ENCODE data around the gene PCDHB16.
"Not testable (repeated sequence)": the region's sequence is repeated elsewhere in the genome, so short reads cannot be mapped to it uniquely, and the experiment has no call there.

Gene PCDHB16

GRCh38 chr5:141186897-141187512 lies 4.8 kb downstream of the PCDHB16 start, which contains the start of gene PCDHB9:
Gene PCDHB9, plus strand, starts transcription at chr5:141187161. Its CDS starts 158 bp downstream, at chr5:141187319.
- no peaks in the 10 kb centered on the region for H3K4me1 ChIP-seq (ENCODE audit: control insufficient read depth, insufficient read depth, low read length)
- H3K36me3 ChIP-seq (ENCODE audit: control insufficient read depth in 2 of 2, insufficient read depth in 1 of 2, low read length in 2 of 2): no peaks in the 10 kb centered on the region
- H3K9me3 ChIP-seq (ENCODE audit: control insufficient read depth, insufficient read depth, low read depth, low read length): no peaks in the 10 kb centered on the region
- ChIA-PET POLR2A (no interaction called here), CTCF (interaction anchor here (0.5 to 2.4 kb wide), 21 partner anchors 9 to 377 kb away, joined by 3 to 12 read pairs (median 4); partner anchors contain the start of genes PCDHB11, PCDHB15, PCDHB2 and PCDHB8)
- TF ChIP-seq ZNF654 (tag by site-specific recombination; IDR thresholded peaks at IDR 0.05; ENCODE audit: low read depth) (peak; percentile 34; the same call in 1 of the 2 replicates), ZNF311 (tag by site-specific recombination; IDR thresholded peaks at IDR 0.05; ENCODE audit: borderline replicate concordance) (no peak), ZNF76 (tag by site-specific recombination; IDR thresholded peaks at IDR 0.05; ENCODE audit: borderline replicate concordance, low read depth) (no peak)
- H3K4me3 ChIP-seq (ENCODE audit: low read depth, low read length): no peak within 1 kb of the TSS
- no peak within 1 kb of the TSS for H3K27ac ChIP-seq (ENCODE audit: extremely low read depth, low read depth, low read length)

- H3K9me3 ChIP-seq (ENCODE audit: control insufficient read depth, insufficient read depth, low read depth, low read length); H3K36me3 ChIP-seq (ENCODE audit: control insufficient read depth in 2 of 2, insufficient read depth in 1 of 2, low read length in 2 of 2); POLR2A ChIA-PET; CTCF ChIA-PET; H3K27ac ChIP-seq (ENCODE audit: extremely low read depth, low read depth, low read length); H3K4me1 ChIP-seq (ENCODE audit: control insufficient read depth, insufficient read depth, low read length); H3K4me3 ChIP-seq (ENCODE audit: low read depth, low read length): not testable (repeated sequence)
Measured at GRCh38 chr5:141188682-141189081, 6.5 kb downstream of the PCDHB16 start.

GRCh38 chr5:141189131-141189530 lies 6.9 kb downstream of the PCDHB16 start:
- H3K36me3 ChIP-seq (ENCODE audit: control insufficient read depth in 2 of 2, insufficient read depth in 1 of 2, low read length in 2 of 2); CTCF ChIA-PET; H3K4me1 ChIP-seq (ENCODE audit: control insufficient read depth, insufficient read depth, low read length); H3K9me3 ChIP-seq (ENCODE audit: control insufficient read depth, insufficient read depth, low read depth, low read length); H3K27ac ChIP-seq (ENCODE audit: extremely low read depth, low read depth, low read length); H3K4me3 ChIP-seq (ENCODE audit: low read depth, low read length); POLR2A ChIA-PET: not testable (repeated sequence)

GRCh38 chr5:141192110-141192725 lies 10.0 kb downstream of the PCDHB16 start, which contains the start of gene PCDHB10:
Gene PCDHB10, plus strand, starts transcription at chr5:141192353. Its CDS starts 200 bp downstream, at chr5:141192553.
- CTCF ChIA-PET: interaction anchor here (0.6 to 2.2 kb wide), 18 partner anchors 11 to 1652 kb away, joined by 3 to 12 read pairs (median 3); partner anchors contain the start of genes PCDHB14, PCDHB16, PCDHB2 and PCDHGA2
- Histone ChIP-seq H3K9me3 (ENCODE audit: control insufficient read depth, insufficient read depth, low read depth, low read length) (no peaks in the 10 kb centered on the region), H3K4me1 (ENCODE audit: control insufficient read depth, insufficient read depth, low read length) (no peaks in the 10 kb centered on the region), H3K36me3 (ENCODE audit: control insufficient read depth in 2 of 2, insufficient read depth in 1 of 2, low read length in 2 of 2) (no peaks in the 10 kb centered on the region), H3K27ac (ENCODE audit: extremely low read depth, low read depth, low read length) (no peak within 1 kb of the TSS), H3K4me3 (ENCODE audit: low read depth, low read length) (no peak within 1 kb of the TSS)
- POLR2A ChIA-PET: no interaction called here
- no peak for TF ChIP-seq MZF1 (tag by site-specific recombination; IDR thresholded peaks at IDR 0.05; ENCODE audit: borderline replicate concordance)
- no peak for TF ChIP-seq ZNF274 (IDR thresholded peaks at IDR 0.05; ENCODE audit: low read length)
- TF ChIP-seq ZNF274 (tag by site-specific recombination; IDR thresholded peaks at IDR 0.05; ENCODE audit: borderline replicate concordance): no peak
- peak; percentile 62 for TF ChIP-seq ZNF654 (tag by site-specific recombination; IDR thresholded peaks at IDR 0.05; ENCODE audit: low read depth)
- no peak for TF ChIP-seq ZNF639 (tag by site-specific recombination; IDR thresholded peaks at IDR 0.05)
- no peak for TF ChIP-seq ZNF239 (tag by site-specific recombination; IDR thresholded peaks at IDR 0.05)
- TF ChIP-seq ZNF701 (tag by site-specific recombination; IDR thresholded peaks at IDR 0.05): no peak
- no peak for TF ChIP-seq PRDM1 (tag by site-specific recombination; IDR thresholded peaks at IDR 0.05)

- H3K4me3 ChIP-seq (ENCODE audit: low read depth, low read length); H3K27ac ChIP-seq (ENCODE audit: extremely low read depth, low read depth, low read length); CTCF ChIA-PET; H3K4me1 ChIP-seq (ENCODE audit: control insufficient read depth, insufficient read depth, low read length); POLR2A ChIA-PET; H3K36me3 ChIP-seq (ENCODE audit: control insufficient read depth in 2 of 2, insufficient read depth in 1 of 2, low read length in 2 of 2); H3K9me3 ChIP-seq (ENCODE audit: control insufficient read depth, insufficient read depth, low read depth, low read length): not testable (repeated sequence)
Measured at GRCh38 chr5:141194332-141194731, 12.1 kb downstream of the PCDHB16 start.
